Hepatocyte (in vitro differentiated cells): ENCODE data around the gene IRF2BPL. TPM values are rescaled to one million over a fixed set of nuclear protein-coding genes. Genes with fewer than 3 reads are reported as not detected.

Experiments used
- DNase-seq: peaks from one replicate; pipeline ENCODE4 v3.0.0-alpha.2; 2016; ENCODE audit warnings: low spot score
- H2AFZ ChIP-seq: fragments of 200-600 bp; sonication (generic); 2 replicates; pipeline ENCODE4 v1.6.0; 2016; ENCODE audit warnings: antibody characterized with exemption, mild to moderate bottlenecking
- H3K27ac ChIP-seq: fragments of 200-600 bp; sonication (generic); 2 replicates; pipeline ENCODE4 v1.5.1; 2016; ENCODE audit warnings: mild to moderate bottlenecking
- H3K27me3 ChIP-seq: fragments of 200-600 bp; sonication (generic); 2 replicates; pipeline ENCODE4 v1.6.1; 2016
- H3K36me3 ChIP-seq: fragments of 200-600 bp; sonication (generic); replicated peaks from 2 replicates; pipeline ENCODE4 v1.5.1; 2016; ENCODE audit warnings: low read depth; ENCODE audit not compliant: insufficient read depth
- H3K4me1 ChIP-seq: fragments of 200-600 bp; sonication (generic); 2 replicates; pipeline ENCODE4 v1.5.1; 2016; ENCODE audit warnings: mild to moderate bottlenecking, moderate library complexity; ENCODE audit not compliant: insufficient read depth
- H3K4me2 ChIP-seq: fragments of 200-600 bp; sonication (generic); 2 replicates; pipeline ENCODE4 v1.6.0; 2016
- H3K4me3 ChIP-seq: fragments of 200-600 bp; sonication (generic); 2 replicates; pipeline ENCODE4 v1.5.1; 2016; ENCODE audit warnings: mild to moderate bottlenecking
- H3K79me2 ChIP-seq: fragments of 200-600 bp; sonication (generic); 2 replicates; pipeline ENCODE4 v1.6.0; 2017; ENCODE audit warnings: mild to moderate bottlenecking
- H3K9me2 ChIP-seq: fragments of 200-600 bp; sonication (generic); replicated peaks from 2 replicates; pipeline ENCODE4 v1.6.0; 2017; ENCODE audit warnings: mild to moderate bottlenecking; ENCODE audit not compliant: insufficient read depth
- H3K9me3 ChIP-seq: fragments of 200-600 bp; sonication (generic); 2 replicates; pipeline ENCODE4 v1.5.1; 2016; ENCODE audit warnings: low read depth, mild to moderate bottlenecking
- H4K20me1 ChIP-seq: fragments of 200-600 bp; sonication (generic); 2 replicates; pipeline ENCODE4 v1.6.0; 2016; ENCODE audit warnings: mild to moderate bottlenecking; ENCODE audit not compliant: insufficient read depth, poor library complexity, severe bottlenecking
- EZH2 ChIP-seq: fragments of 200-600 bp; sonication (generic); IDR thresholded peaks from 2 replicates; pipeline ENCODE4 v1.6.1; 2016; ENCODE audit warnings: antibody characterized with exemption, mild to moderate bottlenecking, borderline replicate concordance
- EZH2phosphoT487 ChIP-seq: fragments of 200-600 bp; sonication (generic); IDR thresholded peaks from one replicate; pipeline ENCODE4 v1.6.1; 2018; ENCODE audit warnings: antibody characterized with exemption, mild to moderate bottlenecking, low read depth, moderate library complexity; ENCODE audit not compliant: unreplicated experiment, severe bottlenecking
- WGBS: methylation state at CpG from one replicate; pipeline ENCODE4 v1.1.6; 2016; ENCODE audit warnings: low lambda C conversion rate; ENCODE audit errors: missing lambda C conversion rate; 5-methylcytosine and 5-hydroxymethylcytosine counted together
- polyA plus RNA-seq: library from polyadenylated mRNA; unstranded; fragments of >200 nt; fragmentation: Nextera tagmentation; extraction: Ambion mirVana; gene quantifications from 2 replicates; pipeline ENCODE4 v1.2.1, GENCODE V29; 2016
- total RNA-seq: library from RNA; depleted of rRNA; stranded (reverse); fragments of >200 nt; gene quantifications from 2 replicates; pipeline ENCODE4 v1.2.3, GENCODE V29; 2014
- TF ChIP-seq, protein P1 (sequence below): fragments of 200-600 bp; sonication (generic); IDR thresholded peaks from 2 replicates; pipeline ENCODE4 v1.5.1; 2016; ENCODE audit warnings: antibody characterized with exemption, mild to moderate bottlenecking; ENCODE audit not compliant: poor library complexity

Gene IRF2BPL
- total and polyA plus RNA-seq, 2 experiments from 2014 or later, result 34.5 to 52.1 TPM

DNA sequence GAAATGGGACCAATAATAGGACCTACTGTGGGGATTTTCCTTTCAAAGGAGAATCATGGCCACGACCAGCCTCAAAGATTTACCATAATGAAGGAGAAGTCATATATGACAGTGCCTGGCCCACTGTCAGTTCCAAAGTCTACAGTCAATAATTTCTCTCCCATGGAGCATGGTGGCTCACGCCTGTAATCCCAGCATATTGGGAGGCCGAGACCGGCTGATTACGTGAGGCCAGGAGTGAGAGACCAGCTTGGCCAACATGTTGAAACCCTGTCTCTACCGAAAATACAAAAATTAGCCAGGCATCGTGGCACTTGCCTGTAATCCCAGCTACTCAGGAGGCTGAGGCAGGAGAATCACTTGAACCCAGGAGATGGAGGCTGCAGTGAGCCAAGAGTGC, 13.8 kb downstream of the IRF2BPL start:
- WGBS, result 93% methylated on average over 7 of the region's 7 CpGs
- Histone ChIP-seq H3K4me2 (peak overlapping the region; percentile 16), H3K27me3 (no peaks in the 10 kb centered on the region), H3K27ac (peak overlapping the region; percentile 44), H2AFZ (no peak overlapping the region), H3K4me1 (peaks cover 22% of the 10 kb centered on the region), H3K9me2 (no peaks in the 10 kb centered on the region), H3K36me3 (no peaks in the 10 kb centered on the region), H3K79me2 (no peaks in the 10 kb centered on the region), H3K9me3 (no peaks in the 10 kb centered on the region), H4K20me1 (no peaks in the 10 kb centered on the region), H3K4me3 (no peak overlapping the region)
- TF ChIP-seq EZH2 (no peak), EZH2phosphoT487 (no peak)
- TF ChIP-seq, protein P1, sequence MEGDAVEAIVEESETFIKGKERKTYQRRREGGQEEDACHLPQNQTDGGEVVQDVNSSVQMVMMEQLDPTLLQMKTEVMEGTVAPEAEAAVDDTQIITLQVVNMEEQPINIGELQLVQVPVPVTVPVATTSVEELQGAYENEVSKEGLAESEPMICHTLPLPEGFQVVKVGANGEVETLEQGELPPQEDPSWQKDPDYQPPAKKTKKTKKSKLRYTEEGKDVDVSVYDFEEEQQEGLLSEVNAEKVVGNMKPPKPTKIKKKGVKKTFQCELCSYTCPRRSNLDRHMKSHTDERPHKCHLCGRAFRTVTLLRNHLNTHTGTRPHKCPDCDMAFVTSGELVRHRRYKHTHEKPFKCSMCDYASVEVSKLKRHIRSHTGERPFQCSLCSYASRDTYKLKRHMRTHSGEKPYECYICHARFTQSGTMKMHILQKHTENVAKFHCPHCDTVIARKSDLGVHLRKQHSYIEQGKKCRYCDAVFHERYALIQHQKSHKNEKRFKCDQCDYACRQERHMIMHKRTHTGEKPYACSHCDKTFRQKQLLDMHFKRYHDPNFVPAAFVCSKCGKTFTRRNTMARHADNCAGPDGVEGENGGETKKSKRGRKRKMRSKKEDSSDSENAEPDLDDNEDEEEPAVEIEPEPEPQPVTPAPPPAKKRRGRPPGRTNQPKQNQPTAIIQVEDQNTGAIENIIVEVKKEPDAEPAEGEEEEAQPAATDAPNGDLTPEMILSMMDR, result no peak
- DNase-seq, result no peak

DNA sequence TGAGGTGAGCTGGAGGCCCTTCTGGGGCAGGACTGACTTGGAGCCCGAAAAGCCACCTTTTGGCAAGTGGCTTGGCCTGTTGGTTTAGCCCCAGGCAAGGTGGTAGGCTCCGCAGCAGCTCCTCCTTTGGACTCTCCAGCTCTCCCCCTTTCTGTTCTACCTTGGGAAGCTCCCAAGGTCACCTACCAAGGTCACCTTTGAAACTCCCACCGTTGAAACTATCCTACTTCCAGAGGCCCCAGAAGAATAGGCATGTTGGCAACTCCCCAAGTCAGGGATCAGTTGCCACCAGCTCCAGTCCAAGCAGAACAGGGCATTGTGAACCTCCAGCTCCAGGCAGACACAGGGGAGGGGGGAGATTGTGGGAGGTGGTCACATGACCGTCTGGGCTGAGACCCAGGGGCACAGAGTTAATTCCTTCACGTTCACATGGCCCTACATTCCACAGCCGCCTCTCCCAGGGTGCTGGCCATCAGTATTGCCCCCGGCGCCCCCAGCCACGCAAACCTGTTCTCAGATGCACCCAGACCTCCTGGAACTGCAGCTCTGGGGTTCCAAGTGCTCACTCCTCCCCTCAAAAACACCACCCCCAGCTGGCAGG, 14.4 kb downstream of the IRF2BPL start:
- H4K20me1 ChIP-seq, result no peaks in the 10 kb centered on the region
- no peak overlapping the region for H2AFZ ChIP-seq
- no peaks in the 10 kb centered on the region for H3K36me3 ChIP-seq
- H3K9me2 ChIP-seq, result no peaks in the 10 kb centered on the region
- peak overlapping the region; percentile 16 for H3K4me2 ChIP-seq
- WGBS, result 33% methylated on average over 9 of the region's 9 CpGs
- no peaks in the 10 kb centered on the region for H3K9me3 ChIP-seq
- H3K79me2 ChIP-seq, result no peaks in the 10 kb centered on the region
- H3K4me3 ChIP-seq, result no peak overlapping the region
- H3K4me1 ChIP-seq, result peaks cover 22% of the 10 kb centered on the region
- H3K27ac ChIP-seq, result peak overlapping the region; percentile 62
- H3K27me3 ChIP-seq, result no peaks in the 10 kb centered on the region
- peak; percentile 75 for DNase-seq
- TF ChIP-seq EZH2, result no peak
- TF ChIP-seq EZH2phosphoT487, result no peak
- TF ChIP-seq, protein P1, result no peak

DNA sequence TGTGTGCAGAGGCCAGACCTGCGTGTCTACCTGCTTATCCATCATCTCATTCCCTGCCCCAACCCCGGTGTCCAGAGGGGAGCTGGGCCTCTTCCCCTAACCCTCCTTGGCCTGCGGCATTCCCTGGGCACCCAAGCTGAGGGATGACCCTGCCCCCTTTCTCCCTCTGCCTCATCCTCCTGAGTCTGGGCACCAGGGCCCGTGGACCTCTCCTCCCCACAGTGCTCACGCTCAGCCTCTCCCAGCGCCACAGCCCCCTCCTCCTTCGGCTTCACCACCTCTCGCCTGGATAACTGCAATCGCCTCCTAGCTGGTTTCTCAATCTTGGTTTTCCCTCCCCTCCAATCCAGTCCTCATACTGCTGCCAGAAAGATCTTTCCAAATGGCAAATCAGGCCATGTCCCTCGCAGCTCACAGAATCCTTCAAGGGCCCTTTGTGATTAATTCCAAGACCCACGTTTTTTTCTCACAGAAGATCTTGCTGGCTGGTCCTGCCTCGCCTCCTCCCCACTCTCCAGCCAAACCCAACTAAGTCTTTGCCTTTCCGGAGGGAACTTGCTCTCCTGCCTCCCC, 16.2 kb downstream of the IRF2BPL start:
- Histone ChIP-seq H3K4me1 (peaks cover 37% of the 10 kb centered on the region), H3K4me2 (no peak overlapping the region), H3K27ac (no peak overlapping the region)

More for the DNA sequence above, 16.2 kb downstream of the IRF2BPL start:
- H3K9me2 ChIP-seq, result no peaks in the 10 kb centered on the region
- no peak overlapping the region for H3K4me3 ChIP-seq
- WGBS, result 83% methylated on average over 13 of the region's 13 CpGs
- H3K79me2 ChIP-seq, result no peaks in the 10 kb centered on the region
- no peak overlapping the region for H2AFZ ChIP-seq
- no peaks in the 10 kb centered on the region for H3K9me3 ChIP-seq
- no peaks in the 10 kb centered on the region for H3K27me3 ChIP-seq
- TF ChIP-seq EZH2phosphoT487, result no peak
- TF ChIP-seq EZH2, result no peak
- TF ChIP-seq, protein P1, result no peak
- no peaks in the 10 kb centered on the region for H4K20me1 ChIP-seq
- no peaks in the 10 kb centered on the region for H3K36me3 ChIP-seq
- no peak for DNase-seq
